AG04450 (cell line): ENCODE results near the gene ADGRD2. TPM values are rescaled to one million over a fixed set of nuclear protein-coding genes. Genes with fewer than 3 reads are reported as not detected.

ENCODE experiments used
- CTCF ChIA-PET: fragments of 300-600, 350-600 bp; formaldehyde crosslinking; extraction: SDS; loops from one replicate; lab custom pipeline; 2022; ENCODE audit warnings: antibody characterized with exemption, inconsistent platforms; lab: Charles Lee
- POLR2A ChIA-PET: fragments of 350-600 bp; formaldehyde crosslinking; extraction: SDS; loops from one replicate; lab custom pipeline; 2021; ENCODE audit warnings: antibody characterized with exemption, inconsistent platforms; lab: Yijun Ruan, JAX
- DNase-seq: peaks from one replicate; pipeline ENCODE4 v3.0.0-alpha.2; 2011; ENCODE audit warnings: low read depth, low spot score
- H3K27ac ChIP-seq: one replicate; pipeline ENCODE4 v1.5.1; 2012; ENCODE audit warnings: low read depth, low read length, control low read depth
- H3K27me3 ChIP-seq: one replicate; pipeline ENCODE4 v1.6.0; 2012; ENCODE audit warnings: low read length; ENCODE audit not compliant: control insufficient read depth, insufficient read depth
- H3K4me3 ChIP-seq: 2 replicates; pipeline ENCODE4 v1.5.1; 2011; ENCODE audit warnings: mild to moderate bottlenecking, low read depth, low read length, control low read depth
- H3K9me3 ChIP-seq: 2 replicates; pipeline ENCODE4 v1.5.1; 2012; ENCODE audit warnings: low read length; ENCODE audit not compliant: control insufficient read depth, insufficient read depth
- polyA plus RNA-seq: library from polyadenylated mRNA; depleted of rRNA; stranded (reverse); fragments of >200 nt; gene quantifications from 2 replicates; pipeline ENCODE4 v1.2.3, GENCODE V29; 2011; rRNA removed
- TF ChIP-seq, protein P1 (sequence below): IDR thresholded peaks from 2 replicates; pipeline ENCODE4 v1.5.1; 2011; ENCODE audit warnings: low read depth, low read length, control low read depth, inconsistent platforms

Gene ADGRD2
- polyA plus RNA-seq, 1 experiment: not detected

DNA sequence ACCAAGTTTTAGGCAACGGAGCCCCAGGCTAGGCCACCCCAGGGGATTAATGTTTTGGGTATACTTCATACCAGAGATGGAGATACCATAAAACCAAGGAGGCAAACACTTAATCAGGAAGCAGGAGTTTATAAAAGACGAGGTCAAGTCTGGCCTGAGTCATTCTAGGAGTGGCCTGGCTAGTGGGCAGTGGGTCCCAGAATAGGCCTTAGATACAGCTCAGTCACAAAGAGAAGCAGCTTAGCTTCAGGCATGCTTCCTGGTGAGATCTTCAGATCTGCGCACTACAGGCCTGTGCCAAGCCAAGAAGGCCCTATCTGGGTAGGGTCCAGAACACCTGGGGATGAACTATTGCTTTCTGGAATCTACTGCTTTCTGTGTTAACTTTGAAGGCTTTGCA, 77.5 kb downstream of the ADGRD2 start:
- Histone ChIP-seq H3K27me3 (peaks cover 3% of the 10 kb centered on the region), H3K4me3 (no peak overlapping the region), H3K9me3 (no peaks in the 10 kb centered on the region), H3K27ac (no peak overlapping the region)
- TF ChIP-seq, protein P1, sequence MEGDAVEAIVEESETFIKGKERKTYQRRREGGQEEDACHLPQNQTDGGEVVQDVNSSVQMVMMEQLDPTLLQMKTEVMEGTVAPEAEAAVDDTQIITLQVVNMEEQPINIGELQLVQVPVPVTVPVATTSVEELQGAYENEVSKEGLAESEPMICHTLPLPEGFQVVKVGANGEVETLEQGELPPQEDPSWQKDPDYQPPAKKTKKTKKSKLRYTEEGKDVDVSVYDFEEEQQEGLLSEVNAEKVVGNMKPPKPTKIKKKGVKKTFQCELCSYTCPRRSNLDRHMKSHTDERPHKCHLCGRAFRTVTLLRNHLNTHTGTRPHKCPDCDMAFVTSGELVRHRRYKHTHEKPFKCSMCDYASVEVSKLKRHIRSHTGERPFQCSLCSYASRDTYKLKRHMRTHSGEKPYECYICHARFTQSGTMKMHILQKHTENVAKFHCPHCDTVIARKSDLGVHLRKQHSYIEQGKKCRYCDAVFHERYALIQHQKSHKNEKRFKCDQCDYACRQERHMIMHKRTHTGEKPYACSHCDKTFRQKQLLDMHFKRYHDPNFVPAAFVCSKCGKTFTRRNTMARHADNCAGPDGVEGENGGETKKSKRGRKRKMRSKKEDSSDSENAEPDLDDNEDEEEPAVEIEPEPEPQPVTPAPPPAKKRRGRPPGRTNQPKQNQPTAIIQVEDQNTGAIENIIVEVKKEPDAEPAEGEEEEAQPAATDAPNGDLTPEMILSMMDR: no peak
- ChIA-PET CTCF (interaction anchor here (1.0 to 7.1 kb wide), 3 partner anchors 9 to 109 kb away, joined by 3 to 87 read pairs (median 3); no protein-coding TSS in a partner anchor), POLR2A (no interaction called here)
- DNase-seq: no peak

Other genes starting within 250 kb of the ADGRD2 start
- gene NEK6, start 192.5 kb upstream of the ADGRD2 start, polyA plus RNA-seq: 128 and 163 TPM in 2 replicates
- gene PSMB7, start 35.0 kb upstream of the ADGRD2 start, polyA plus RNA-seq: 382 and 396 TPM in 2 replicates
- gene NR5A1, start 56.9 kb downstream of the ADGRD2 start, polyA plus RNA-seq: not detected in 2 replicates